ENCODE measurements around the gene SPINT4.
"Not testable (repeated sequence)": the region's sequence is repeated elsewhere in the genome, so short reads cannot be mapped to it uniquely, and the experiment has no call there.

SPINT4 gene

DNA sequence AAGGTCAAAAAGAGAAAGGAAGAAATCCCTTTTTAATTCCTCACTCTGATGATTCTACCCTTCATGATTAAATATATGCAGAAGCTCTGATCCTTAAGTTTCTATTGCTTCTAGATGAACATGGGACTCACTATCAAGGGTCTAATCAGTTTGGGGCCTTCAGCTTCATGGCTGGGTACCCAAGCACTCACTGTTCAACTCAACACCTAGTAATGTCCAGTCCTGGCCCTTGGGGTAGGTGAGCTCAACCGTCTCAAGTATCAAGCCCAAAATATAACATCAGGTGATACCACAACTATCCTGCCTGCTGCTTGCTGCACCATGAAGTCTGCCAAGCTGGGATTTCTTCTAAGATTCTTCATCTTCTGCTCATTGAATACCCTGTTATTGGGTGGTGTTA, at the start of gene SPINT4:
Gene SPINT4, plus strand, starts transcription at position 301 of the 400 bp plus-strand sequence. Its CDS starts 21 bp downstream, at position 322.
- no peak for DNase-seq (ENCODE audit: low read depth)

DNA sequence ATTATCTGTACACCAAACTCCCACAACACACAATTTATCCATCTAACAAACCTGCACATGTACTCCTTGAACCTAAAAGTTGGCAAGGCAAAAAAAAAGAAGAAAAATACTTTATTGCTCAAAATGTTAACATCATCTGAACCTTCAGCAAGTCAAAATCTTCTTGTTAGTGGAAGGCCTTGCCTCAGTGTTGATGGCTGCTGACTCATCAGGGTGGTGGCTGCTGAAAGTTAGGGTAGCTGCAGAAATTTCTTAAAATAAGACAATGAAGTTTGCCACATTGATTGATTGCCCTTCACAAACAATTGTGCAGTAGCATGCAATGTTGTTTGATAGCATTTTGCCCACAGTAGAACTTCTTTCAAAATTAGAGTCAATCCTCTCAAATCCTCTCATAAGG, 49.4 kb upstream of the SPINT4 start:
- no peak for DNase-seq (ENCODE audit: low read depth)

- DNase-seq (ENCODE audit: low read depth), result no peak
These were observed 42.5 kb upstream of the SPINT4 start for GRCh38 chr20:45679650-45680049.

- DNase-seq (ENCODE audit: low read depth), result peak; percentile 5
These were observed 36.3 kb upstream of the SPINT4 start for GRCh38 chr20:45685896-45686295.

- not testable (repeated sequence) for DNase-seq (ENCODE audit: low read depth)
These were observed 28.8 kb upstream of the SPINT4 start for GRCh38 chr20:45693346-45693745.

DNA sequence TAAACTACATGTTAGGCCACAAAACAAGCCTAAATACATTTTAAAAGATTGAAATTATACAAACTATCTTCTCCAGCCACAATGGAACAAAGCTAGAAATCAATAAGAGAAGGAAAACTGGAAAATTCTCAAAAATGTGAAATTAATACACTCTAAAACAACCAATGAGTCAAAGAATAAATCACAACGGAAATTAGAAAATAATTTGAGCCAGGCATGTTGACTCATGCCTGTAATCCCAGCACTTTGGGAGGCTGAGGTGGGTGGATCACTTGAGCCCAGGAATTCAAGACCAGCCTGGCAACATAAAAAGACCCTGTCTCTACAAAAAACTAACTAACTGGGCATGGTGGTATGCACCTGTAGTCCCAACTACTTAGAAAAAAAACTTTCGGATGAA, 26.7 kb upstream of the SPINT4 start:
- DNase-seq (ENCODE audit: low read depth), result no peak

- no peak for DNase-seq (ENCODE audit: low read depth)
These were observed 21.0 kb upstream of the SPINT4 start for GRCh38 chr20:45701104-45701503.

GRCh38 chr20:45701873-45702272, 20.3 kb upstream of the SPINT4 start, which contains the start of gene WFDC13:
Gene WFDC13, plus strand, starts transcription at chr20:45702038. Its CDS starts 86 bp downstream, at chr20:45702124.
- no peak for DNase-seq (ENCODE audit: low read depth)

DNA sequence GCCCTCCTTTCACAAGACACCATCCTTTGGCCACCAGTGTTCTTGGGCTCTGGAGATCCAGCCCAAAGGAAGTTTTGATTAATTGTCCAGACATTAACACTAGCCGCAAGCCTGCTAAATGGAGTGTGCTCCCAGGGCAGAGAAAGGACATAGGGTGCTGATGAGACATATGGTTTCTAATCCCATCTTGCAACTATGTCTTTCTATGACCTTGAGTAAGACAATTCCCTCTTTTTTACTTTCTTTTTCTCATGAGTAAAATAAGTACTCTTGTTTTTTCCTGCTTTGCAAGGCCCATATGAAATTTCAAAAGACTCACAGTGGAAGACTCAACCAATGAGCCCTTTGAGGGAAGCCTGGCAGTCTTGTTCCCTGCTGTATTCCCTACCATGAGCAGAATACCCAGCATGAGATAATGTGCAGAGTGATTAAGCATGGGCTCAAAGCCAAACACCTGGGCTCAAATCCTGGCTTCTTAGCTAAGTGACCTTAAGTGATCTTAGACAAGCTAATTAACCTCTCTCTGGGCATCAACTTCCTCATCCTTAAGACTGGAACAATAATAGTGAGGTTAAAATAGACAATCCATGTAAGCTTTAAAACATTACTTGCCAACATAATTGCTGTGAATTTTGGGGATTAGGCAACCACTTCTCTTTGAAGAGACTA, 17.0 kb upstream of the SPINT4 start, which contains the start of gene WFDC10B:
Gene WFDC10B, minus strand, starts transcription at position 51 of the 669 bp plus-strand sequence. CDS start 19,027 bp downstream, outside the sequence.
- DNase-seq (ENCODE audit: low read depth), result no peak

DNA sequence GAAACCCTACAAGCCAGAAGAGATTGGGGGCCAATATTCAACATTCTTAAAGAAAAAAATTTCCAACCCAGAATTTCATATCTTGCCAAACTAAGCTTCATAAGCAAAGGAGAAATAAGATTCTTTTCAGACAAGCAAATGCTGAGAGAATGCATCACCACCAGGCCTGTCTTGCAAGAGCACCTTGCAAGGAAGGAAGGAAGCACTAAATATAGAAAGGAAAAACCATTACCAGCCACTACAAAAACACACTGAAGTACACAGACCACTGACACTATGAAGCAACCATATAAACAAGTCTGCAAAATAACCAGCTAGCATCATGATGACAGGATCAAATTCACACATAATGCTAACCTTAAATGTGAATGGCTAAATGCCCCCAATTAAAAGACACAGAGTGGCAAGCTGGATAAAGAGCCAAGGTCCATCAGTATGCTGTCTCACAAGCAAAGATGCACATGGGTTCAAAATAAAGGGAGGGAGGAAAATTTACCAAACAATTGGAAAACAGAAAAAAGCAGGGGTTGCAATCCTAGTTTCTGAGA, 5.9 kb upstream of the SPINT4 start:
- DNase-seq (ENCODE audit: low read depth), result not testable (repeated sequence)

DNA sequence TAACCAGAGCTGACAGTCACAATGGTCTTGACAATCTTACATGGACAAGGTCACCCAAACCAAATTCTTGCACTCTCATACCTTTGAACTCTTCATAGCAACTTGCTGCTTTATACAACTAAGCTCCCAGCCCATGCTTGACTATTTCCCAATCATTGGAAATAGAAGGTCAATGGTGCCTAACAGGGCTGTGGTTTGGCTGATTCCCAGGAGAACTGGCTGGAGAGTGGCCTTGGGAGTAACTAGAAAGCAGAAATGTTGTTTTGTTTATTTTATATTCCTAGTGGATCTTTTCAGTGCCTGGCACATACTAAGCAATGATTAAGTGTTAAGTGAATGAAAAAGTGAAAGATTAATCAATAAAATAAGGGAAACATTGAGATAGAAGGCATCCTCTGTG, 3.0 kb downstream of the SPINT4 start:
- DNase-seq (ENCODE audit: low read depth), result peak; percentile 19

GRCh38 chr20:45727044-45727443, 4.9 kb downstream of the SPINT4 start:
- DNase-seq (ENCODE audit: low read depth), result peak; percentile 52

- no peak for DNase-seq (ENCODE audit: low read depth)
These were observed 10.1 kb downstream of the SPINT4 start for GRCh38 chr20:45732199-45732598.

GRCh38 chr20:45735552-45735951, 13.4 kb downstream of the SPINT4 start:
- no peak for DNase-seq (ENCODE audit: low read depth)

DNA sequence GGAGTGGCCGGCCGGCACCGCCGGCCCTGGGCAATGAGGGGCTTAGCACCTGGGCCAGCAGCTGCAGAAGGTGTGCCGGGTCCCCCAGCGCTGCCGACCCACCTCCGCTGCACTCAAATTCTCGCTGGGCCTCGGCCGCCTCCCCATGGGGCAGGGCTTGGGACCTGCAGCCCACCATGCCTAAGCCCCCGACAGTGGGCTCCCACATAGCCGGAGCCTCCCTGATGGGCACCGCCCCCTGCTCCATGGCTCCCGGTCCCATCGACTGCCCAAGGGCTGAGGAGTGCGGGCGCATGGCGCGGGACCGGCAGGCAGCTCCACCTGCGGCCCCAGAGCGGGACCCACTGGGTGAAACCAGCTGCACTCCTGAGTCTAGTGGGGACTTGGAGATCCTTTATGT, 13.8 kb downstream of the SPINT4 start:
- DNase-seq (ENCODE audit: low read depth), result no peak

GRCh38 chr20:45742596-45742995, 20.4 kb downstream of the SPINT4 start:
- DNase-seq (ENCODE audit: low read depth), result no peak

- no peak for DNase-seq (ENCODE audit: low read depth)
These were observed 22.9 kb downstream of the SPINT4 start for GRCh38 chr20:45745015-45745414.

GRCh38 chr20:45751721-45752120, 29.6 kb downstream of the SPINT4 start:
- DNase-seq (ENCODE audit: low read depth), result no peak

DNA sequence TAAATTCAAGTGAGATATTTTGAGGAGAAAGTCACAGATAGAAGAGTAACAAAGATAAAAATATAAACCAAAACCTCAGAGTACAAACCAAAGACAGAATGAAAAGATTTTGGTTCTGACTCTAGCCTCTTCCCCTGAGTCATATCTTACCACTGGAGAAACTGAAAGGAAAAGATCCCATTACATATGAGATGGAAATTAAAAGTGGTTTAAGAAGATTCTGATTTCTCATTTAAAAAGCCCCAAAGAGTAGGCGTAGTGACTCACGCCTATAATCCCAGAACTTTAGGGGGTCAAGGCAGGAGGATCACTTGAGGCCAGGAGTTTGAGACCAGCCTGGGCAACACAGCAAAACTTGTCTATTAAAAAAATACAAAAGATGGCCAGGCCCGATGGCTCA, 30.6 kb downstream of the SPINT4 start:
- peak; percentile 25 for DNase-seq (ENCODE audit: low read depth)

GRCh38 chr20:45758096-45758495, 35.9 kb downstream of the SPINT4 start:
- DNase-seq (ENCODE audit: low read depth), result no peak

GRCh38 chr20:45759921-45760320, 37.8 kb downstream of the SPINT4 start:
- not testable (repeated sequence) for DNase-seq (ENCODE audit: low read depth)

GRCh38 chr20:45761966-45762365, 39.8 kb downstream of the SPINT4 start:
- DNase-seq (ENCODE audit: low read depth), result not testable (repeated sequence)

DNA sequence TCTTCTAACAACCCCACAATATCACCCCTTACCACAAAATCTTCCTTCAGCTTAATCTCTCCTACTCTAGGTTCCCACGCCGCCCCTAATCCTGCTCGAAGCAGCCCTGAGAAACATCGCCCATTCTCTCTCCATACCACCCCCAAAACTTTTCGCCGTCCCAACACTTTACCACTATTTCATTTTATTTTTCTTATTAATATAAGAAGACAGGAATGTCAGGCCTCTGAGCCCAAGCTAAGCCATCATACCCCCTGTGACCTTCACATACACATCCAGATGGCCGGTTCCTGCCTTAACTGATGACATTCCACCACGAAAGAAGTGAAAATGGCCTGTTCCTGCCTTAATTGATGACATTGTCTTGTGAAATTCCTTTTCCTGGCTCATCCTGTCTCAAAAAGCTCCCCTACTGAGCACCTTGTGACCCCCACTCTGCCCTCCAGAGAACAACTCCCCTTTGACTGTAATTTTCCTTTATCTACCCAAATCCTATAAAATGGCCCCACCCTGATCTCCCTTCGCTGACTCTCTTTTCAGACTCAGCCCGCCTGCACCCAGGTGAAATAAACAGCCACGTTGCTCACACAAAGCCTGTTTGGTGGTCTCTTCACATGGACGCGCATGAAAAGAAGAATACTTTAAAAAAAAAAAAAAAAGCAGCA, 42.6 kb downstream of the SPINT4 start:
- DNase-seq (ENCODE audit: low read depth), result not testable (repeated sequence)
